OCI-LY1 (cell line): ENCODE data around the gene FREM2.

ENCODE experiments used
- H2AFZ ChIP-seq: fragments of 200-600 bp; sonication (generic), shearing (Covaris generic); 2 replicates; pipeline ENCODE4 v1.6.0; 2014; ENCODE audit warnings: antibody characterized with exemption, mild to moderate bottlenecking, low read length
- H3F3A ChIP-seq: fragments of 200-600 bp; sonication (generic), shearing (Covaris generic); 2 replicates; pipeline ENCODE4 v1.6.0; 2014; ENCODE audit warnings: mild to moderate bottlenecking, antibody characterized with exemption, low read length, moderate library complexity; ENCODE audit not compliant: insufficient read depth
- H3K27ac ChIP-seq: fragments of 200-600 bp; sonication (generic); 2 replicates; pipeline ENCODE4 v1.5.1; 2014; ENCODE audit warnings: low read length, mixed run types, mild to moderate bottlenecking, low read depth; ENCODE audit not compliant: poor library complexity, severe bottlenecking
- H3K27me3 ChIP-seq: fragments of 200-600 bp; sonication (generic); 2 replicates; pipeline ENCODE4 v1.6.0; 2014; ENCODE audit warnings: antibody characterized with exemption, mild to moderate bottlenecking, low read length, moderate library complexity; ENCODE audit not compliant: insufficient read depth
- H3K36me3 ChIP-seq: fragments of 200-600 bp; sonication (generic); 2 replicates; pipeline ENCODE4 v1.6.1; 2014; ENCODE audit warnings: mild to moderate bottlenecking, antibody characterized with exemption, low read length, moderate library complexity, mixed read lengths; ENCODE audit not compliant: insufficient read depth
- H3K4me1 ChIP-seq: fragments of 200-600 bp; sonication (generic); 2 replicates; pipeline ENCODE4 v1.5.1; 2014; ENCODE audit warnings: mild to moderate bottlenecking, low read length, moderate library complexity; ENCODE audit not compliant: insufficient read depth, severe bottlenecking
- H3K4me2 ChIP-seq: fragments of 200-600 bp; sonication (generic), shearing (Covaris generic); 2 replicates; pipeline ENCODE4 v1.6.1; 2014; ENCODE audit warnings: low read length
- H3K4me3 ChIP-seq: fragments of 200-600 bp; sonication (generic); 2 replicates; pipeline ENCODE4 v1.5.1; 2014; ENCODE audit warnings: low read length, low read depth, mild to moderate bottlenecking, mixed read lengths; ENCODE audit not compliant: poor library complexity, severe bottlenecking
- H3K79me2 ChIP-seq: fragments of 200-600 bp; shearing (Covaris generic); 2 replicates; pipeline ENCODE4 v1.6.1; 2016; ENCODE audit warnings: mixed run types, low read length, mixed read lengths; ENCODE audit not compliant: insufficient read depth
- H3K9ac ChIP-seq: fragments of 200-600 bp; sonication (generic), shearing (Covaris generic); 2 replicates; pipeline ENCODE4 v1.6.1; 2014; ENCODE audit warnings: mild to moderate bottlenecking, low read length, mixed read lengths
- H3K9me2 ChIP-seq: fragments of 200-600 bp; sonication (generic), shearing (Covaris generic); 2 replicates; pipeline ENCODE4 v1.6.1; 2014; ENCODE audit warnings: low read depth, mild to moderate bottlenecking, low read length, mixed read lengths
- H3K9me3 ChIP-seq: fragments of 200-600 bp; shearing (Covaris generic); 2 replicates; pipeline ENCODE4 v1.6.1; 2014; ENCODE audit warnings: low read length, mixed read lengths
- H4K20me1 ChIP-seq: fragments of 200-600 bp; sonication (generic), shearing (Covaris generic); 2 replicates; pipeline ENCODE4 v1.6.0; 2016; ENCODE audit warnings: mild to moderate bottlenecking, low read length; ENCODE audit not compliant: insufficient read depth
- CTCF ChIP-seq: fragments of 200-600 bp; sonication (generic), shearing (Covaris generic); IDR thresholded peaks from 2 replicates; pipeline ENCODE4 v1.5.1; 2017; ENCODE audit warnings: mild to moderate bottlenecking, antibody characterized with exemption, low read length, moderate library complexity, mixed read lengths
- EZH2 ChIP-seq: fragments of 200-600 bp; sonication (generic), shearing (Covaris generic); IDR thresholded peaks from 2 replicates; pipeline ENCODE4 v1.8.0; 2017; ENCODE audit warnings: borderline replicate concordance, mixed run types, mild to moderate bottlenecking, antibody characterized with exemption, low read length, moderate library complexity, mixed read lengths

Gene FREM2

DNA sequence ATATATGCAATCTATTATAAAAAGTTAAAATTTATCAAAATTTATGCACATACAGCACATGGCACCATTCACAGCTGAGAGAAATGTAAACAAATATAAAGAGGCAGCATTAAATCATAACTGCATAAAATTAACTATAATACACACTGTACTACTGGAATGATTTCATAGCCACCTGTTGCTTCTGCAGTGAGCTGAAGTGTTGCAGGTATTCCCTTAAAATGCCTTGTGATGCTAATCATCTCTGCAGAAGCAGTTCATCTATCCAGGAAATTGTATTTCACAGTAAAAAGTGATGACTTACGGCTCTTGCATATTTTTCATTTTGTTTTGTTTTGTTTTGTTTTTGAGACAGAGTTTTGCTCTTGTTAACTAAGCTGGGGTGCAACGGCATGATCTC, 221.7 kb downstream of the FREM2 start:
- Histone ChIP-seq H3K79me2 (no peaks in the 10 kb centered on the region), H3K9me3 (no peaks in the 10 kb centered on the region), H3K27me3 (no peaks in the 10 kb centered on the region), H2AFZ (no peak overlapping the region), H3F3A (no peaks in the 10 kb centered on the region), H4K20me1 (no peaks in the 10 kb centered on the region), H3K4me2 (no peak overlapping the region), H3K4me3 (no peak overlapping the region), H3K27ac (no peak overlapping the region), H3K9ac (no peak overlapping the region), H3K36me3 (no peaks in the 10 kb centered on the region), H3K9me2 (no peaks in the 10 kb centered on the region), H3K4me1 (no peaks in the 10 kb centered on the region)
- no peak for TF ChIP-seq CTCF

GRCh38 chr13:38914070-38914469, 227.2 kb downstream of the FREM2 start:
- Histone ChIP-seq H3K36me3 (no peaks in the 10 kb centered on the region), H4K20me1 (no peaks in the 10 kb centered on the region), H3K4me2 (no peak overlapping the region), H2AFZ (no peak overlapping the region), H3K27me3 (no peaks in the 10 kb centered on the region), H3K9ac (no peak overlapping the region), H3K4me1 (no peaks in the 10 kb centered on the region), H3K9me3 (no peaks in the 10 kb centered on the region), H3F3A (no peaks in the 10 kb centered on the region), H3K9me2 (no peaks in the 10 kb centered on the region), H3K27ac (no peak overlapping the region), H3K79me2 (no peaks in the 10 kb centered on the region), H3K4me3 (no peak overlapping the region)
- TF ChIP-seq CTCF, result no peak
- no peak for TF ChIP-seq EZH2

DNA sequence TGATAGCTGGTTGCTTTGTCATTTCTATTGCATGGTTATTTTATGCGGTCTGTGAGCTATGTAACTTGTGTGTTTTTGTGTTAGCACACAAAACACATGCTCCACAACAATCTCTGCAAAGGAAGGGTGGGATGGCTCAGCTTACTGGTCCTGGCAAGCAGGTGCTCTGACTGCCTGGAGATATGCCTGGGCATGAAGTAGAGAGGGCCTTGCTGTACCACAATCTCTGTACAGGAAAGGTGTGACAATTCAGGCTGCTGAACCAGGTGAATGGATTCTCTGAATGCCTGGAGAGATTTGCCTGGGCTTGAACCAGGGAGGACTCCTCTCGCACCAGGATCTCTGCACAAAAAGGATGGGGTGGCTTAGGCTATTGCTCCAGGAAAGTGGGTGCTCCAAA, 234.2 kb downstream of the FREM2 start:
- Histone ChIP-seq H3K4me1 (no peaks in the 10 kb centered on the region), H3K4me2 (no peak overlapping the region), H3K9me3 (no peaks in the 10 kb centered on the region), H3K79me2 (no peaks in the 10 kb centered on the region), H3K9me2 (no peaks in the 10 kb centered on the region), H3K27ac (no peak overlapping the region), H3F3A (no peaks in the 10 kb centered on the region), H4K20me1 (no peaks in the 10 kb centered on the region), H3K4me3 (no peak overlapping the region), H2AFZ (no peak overlapping the region), H3K36me3 (no peaks in the 10 kb centered on the region), H3K9ac (no peak overlapping the region), H3K27me3 (no peaks in the 10 kb centered on the region)
- TF ChIP-seq CTCF, result no peak
- no peak for TF ChIP-seq EZH2
